Measurements from ENCODE around the gene CHRNE.
"Not testable (repeated sequence)": the region's sequence is repeated elsewhere in the genome, so short reads cannot be mapped to it uniquely, and the experiment has no call there.

Gene CHRNE

DNA sequence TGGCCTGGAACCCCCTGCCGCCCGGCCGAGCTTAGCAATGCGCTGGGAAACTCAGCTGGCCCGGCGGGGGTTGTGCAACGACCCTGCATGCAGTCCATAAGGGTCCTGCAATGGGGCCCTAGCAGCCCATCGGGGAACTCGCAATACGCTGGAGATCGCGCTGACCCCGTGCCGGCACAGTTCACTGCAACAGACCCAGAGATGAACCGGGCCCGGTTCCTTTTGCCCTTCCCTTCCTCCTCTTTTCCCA is 36.6 kb upstream of the CHRNE start:
- DNase-seq = no peak

GRCh38 chr17:4938688-4939545 is 36.0 kb upstream of the CHRNE start:
- DNase-seq = no peak

DNA sequence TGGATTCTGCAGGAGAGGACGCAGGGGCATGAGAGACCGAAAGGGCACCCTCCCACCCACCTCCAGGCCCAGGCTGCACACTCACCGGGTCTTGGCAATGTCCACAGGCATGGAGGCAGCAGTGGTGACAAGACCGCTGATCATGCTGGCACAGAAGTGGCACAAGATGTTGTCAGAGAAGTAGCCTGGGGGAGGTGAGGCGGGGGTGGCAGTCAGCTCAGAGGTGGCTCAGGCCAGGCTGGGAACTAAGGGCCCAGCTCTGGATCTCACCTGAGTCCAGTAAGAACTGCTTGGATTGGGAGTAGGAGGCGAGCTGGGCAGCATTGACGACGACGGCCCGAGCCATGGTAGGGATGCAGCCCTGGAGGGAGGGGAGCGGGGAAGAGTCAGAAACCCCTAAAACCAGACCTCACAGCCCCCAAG is 35.2 kb upstream of the CHRNE start:
- DNase-seq = no peak

DNA sequence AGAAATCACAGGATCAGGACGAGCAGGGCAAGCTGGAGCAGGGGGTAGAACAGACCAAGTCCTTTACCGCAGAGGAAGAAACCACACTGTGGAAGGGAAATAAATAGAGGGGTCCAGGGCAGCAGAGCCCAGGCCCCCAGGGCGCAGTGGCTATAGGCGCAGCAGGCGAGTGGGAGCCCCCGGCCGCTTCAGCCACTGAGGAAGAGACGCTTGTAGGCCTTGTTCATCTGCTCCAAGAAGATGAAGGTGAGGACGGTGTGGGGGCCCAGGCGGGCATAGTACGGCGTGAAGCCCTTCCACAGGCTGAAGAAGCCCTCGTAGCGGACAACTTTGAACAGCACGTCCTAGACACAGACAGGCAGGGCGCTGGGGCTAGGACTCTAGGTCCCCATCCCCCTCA is 34.7 kb upstream of the CHRNE start:
- no peak for DNase-seq

- no peak for DNase-seq
Observed at GRCh38 chr17:4936436-4936835, 33.5 kb upstream of the CHRNE start.

GRCh38 chr17:4935650-4936049 is 32.8 kb upstream of the CHRNE start:
- DNase-seq = no peak

DNA sequence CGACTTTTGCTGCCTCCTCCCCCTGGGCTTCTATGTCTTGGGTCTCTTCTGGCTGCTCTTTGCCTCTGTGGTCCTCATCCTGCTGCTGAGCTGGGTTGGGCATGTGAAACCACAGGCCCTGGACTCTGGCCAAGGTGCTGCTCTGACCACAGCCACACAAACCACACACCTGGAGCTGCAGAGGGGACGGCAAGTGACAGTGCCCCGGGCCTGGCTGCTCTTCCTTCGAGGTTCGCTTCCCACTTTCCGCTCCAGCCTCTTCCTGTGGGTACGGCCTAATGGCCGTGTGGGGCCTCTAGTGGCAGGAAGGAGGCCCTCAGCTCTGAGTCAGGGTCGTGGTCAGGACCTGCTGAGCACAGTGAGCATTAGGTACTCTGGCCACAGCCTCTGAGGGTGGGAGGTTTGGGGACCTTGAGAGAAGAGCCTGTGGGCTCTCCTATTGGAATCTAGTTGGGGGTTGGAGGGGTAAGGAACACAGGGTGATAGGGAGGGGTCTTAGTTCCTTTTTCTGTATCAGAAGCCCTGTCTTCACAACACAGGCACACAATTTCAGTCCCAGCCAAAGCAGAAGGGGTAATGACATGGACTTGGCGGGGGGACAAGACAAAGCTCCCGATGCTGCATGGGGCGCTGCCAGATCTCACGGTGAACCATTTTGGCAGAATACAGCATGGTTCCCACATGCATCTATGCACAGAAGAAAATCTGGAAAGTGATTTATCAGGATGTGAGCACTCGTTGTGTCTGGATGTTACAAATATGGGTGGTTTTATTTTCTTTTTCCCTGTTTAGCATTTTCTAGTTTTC is 31.5 kb upstream of the CHRNE start:
- no peak for DNase-seq

GRCh38 chr17:4933646-4934045 is 30.7 kb upstream of the CHRNE start:
- DNase-seq = no peak

- no peak for DNase-seq
Observed at GRCh38 chr17:4932756-4933155, 29.9 kb upstream of the CHRNE start.

- DNase-seq = no peak
Observed at GRCh38 chr17:4931963-4932362, 29.1 kb upstream of the CHRNE start, which contains the start of gene GP1BA. GP1BA (plus strand) TSS chr17:4932277; CDS start chr17:4932605, 328 bp downstream.

- DNase-seq = no peak
Observed at GRCh38 chr17:4928881-4929280, 26.0 kb upstream of the CHRNE start.

DNA sequence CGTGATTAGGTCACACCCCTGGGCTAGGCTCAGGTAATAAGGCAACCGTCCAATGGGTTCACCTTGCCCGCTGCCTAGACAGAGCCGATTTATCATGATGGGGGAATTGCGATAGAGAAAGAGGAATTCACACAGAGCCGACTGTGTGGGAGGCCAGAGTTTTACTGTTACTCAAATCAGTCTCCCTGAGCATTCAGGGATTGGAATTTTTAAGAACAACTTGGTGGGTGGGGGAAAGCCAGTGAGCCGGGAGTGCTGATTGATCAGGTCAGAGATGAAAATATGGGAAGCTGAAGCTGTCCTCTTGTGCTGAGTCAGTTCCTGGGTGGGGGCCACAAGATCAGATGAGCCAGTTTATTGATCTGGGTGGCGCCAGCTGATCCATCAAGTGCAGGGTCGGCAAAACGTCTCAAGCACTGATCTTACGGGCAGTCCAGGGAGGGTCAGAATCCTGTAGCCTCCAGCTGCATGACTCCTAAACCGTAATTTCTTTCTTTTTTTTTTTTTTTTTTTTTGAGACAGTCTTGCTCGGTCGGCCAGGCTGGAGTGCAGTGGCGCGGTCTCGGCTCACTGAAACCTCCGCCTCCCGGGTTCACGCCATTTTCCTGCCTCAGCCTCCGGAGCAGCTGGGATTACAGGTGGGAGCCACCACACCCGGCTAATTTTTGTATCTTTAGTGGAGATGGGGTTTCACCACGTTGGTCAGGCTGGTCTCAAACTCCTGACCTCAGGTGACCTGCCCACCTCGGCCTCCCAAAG is 23.9 kb upstream of the CHRNE start:
- not testable (repeated sequence) for DNase-seq

GRCh38 chr17:4921320-4921719 is 18.4 kb upstream of the CHRNE start:
- DNase-seq = no peak

DNA sequence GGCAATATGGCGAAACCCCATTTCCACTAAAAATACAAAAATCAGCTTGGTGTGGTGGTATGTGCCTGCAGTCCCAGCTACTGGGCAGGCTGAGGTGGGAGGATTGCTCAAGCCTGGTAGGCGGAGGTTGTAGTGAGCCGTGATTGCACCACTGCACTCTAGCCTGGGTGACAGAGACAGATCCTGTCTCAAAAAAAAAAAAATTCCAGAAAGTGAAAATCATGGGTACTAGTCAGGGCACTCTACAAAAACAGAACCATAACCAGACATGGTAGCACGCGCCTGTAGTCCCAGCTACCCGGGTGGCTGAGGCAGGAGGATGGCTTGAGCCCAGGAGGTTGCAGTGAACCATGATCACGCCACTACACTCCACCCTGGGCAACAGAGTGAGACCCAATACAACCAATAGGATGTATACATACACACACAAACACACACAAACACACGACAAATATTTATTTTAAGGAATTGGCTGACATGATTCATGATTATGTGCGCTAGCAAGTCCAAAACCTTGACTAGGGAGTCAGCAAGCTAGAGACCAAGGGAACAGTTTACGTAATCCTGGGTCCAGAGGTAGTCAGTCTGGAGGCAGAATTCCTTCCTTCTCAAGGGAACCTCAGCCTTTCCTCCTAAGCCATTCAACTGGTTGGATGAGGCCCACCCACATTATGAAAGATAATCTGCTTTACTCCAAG is 17.6 kb upstream of the CHRNE start:
- no peak for DNase-seq

DNA sequence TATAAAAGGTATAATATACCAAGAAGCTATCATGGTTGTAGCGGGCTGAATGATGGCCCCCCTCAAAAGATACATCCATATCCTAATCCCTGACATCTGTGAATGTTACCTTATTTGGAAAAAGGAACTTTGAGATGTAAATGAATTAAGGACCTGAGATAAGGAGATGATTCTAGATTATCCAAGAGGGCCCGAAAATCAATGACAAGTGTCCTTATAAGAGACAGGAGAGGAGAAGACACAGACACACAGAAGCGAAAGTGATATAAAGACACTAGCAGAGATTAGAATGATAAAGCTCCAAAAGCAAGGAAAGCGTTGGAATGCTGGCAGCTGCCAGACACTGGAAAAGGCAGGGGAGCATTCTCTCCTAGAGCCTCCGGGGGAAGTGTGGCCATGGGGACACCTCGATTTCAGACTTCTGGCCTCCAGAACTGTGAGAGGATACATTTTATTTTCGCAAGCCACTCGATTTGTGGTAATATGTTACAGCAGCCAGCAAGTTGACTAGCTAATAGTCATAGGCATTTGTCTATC is 16.7 kb upstream of the CHRNE start:
- DNase-seq = no peak

GRCh38 chr17:4914551-4914950 is 11.7 kb upstream of the CHRNE start:
- not testable (repeated sequence) for DNase-seq

DNA sequence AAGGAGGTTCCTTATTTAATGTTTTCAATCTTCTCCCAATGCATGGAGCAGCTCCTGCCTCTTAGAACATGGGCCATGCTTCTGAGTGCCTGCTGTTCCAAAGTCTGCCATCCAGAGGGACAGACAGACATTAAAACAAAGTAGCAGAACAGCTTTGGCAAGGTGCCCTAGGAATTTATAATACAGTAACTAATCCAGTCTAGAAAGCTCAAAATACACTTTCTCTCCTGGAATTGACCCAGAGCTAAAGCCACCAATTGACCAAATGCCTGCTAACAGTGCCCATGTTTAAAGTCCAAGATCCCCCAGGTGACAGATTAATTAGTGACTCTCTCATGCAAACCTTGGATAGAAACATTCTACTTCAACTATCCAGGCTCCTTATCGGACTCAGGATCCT is 11.1 kb upstream of the CHRNE start:
- DNase-seq = no peak

- DNase-seq = peak; percentile 73
Observed at GRCh38 chr17:4908711-4909496, 6.0 kb upstream of the CHRNE start.

DNA sequence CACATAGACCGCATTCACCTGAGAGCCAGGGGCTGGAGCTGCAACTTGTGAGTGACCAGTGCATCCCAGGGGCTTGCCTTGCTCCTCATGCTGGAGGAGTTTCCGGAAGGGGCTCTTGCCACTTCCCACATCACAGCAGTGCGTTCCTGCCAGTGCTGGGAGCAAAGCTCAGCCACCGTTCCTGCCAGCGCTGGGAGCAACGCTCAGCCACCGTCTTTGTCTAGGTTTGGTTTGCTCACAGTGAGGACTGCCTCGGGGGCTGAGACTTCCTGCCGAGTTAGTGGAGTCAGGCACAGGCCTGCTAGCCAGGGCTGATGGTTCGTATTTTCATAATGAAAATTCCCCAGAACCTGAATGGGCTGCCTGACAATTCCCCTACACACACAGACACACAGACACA is 5.4 kb upstream of the CHRNE start:
- DNase-seq = no peak

DNA sequence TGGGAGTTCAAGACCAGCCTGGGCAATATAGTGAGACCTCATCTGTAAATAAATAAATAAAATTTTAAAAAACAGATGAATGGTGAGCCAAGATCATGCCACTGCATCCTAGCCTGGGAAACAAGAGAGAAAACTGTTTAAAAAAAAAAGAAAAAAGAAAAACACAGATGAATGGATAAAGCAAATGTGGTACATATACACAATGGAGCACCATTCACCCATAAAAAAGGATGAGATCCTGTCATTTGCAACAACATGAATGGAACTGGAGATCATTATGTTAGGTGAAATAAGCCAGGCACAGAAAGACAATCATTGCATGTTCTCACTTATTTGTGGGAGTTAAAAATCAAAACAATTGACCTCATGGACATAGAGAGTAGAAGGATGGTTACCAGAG is 3.7 kb upstream of the CHRNE start:
- not testable (repeated sequence) for DNase-seq

DNA sequence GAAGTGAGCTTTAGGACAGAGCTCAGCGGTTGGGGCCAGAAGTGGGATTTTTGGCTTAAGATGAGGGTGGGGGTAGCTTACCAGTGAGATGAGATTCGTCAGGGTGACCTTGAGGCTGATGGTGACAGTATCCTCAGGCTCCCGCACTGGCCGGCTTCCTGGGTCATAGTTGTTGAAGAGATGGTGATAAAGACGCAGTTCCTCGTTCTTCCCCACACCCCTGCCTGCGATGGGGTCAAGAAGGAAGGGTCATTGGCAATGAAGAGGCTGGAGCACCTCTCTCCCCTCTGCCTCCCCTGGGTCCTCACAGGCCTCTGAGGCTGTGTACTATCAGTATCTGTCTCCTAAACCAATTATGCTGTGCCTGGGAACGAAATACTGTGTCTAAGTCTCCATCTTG is 358 bp downstream of the CHRNE start:
- no peak for DNase-seq
